ENCODE data around the gene MRPL2. TPM values are rescaled to one million over a fixed set of nuclear protein-coding genes. Genes with fewer than 3 reads are reported as not detected.

MRPL2 gene
- total and polyA plus RNA-seq, 2 donors (not counting 1 experiment from before 2014, with no cell fraction given) = 45.6 to 52.8 TPM

DNA sequence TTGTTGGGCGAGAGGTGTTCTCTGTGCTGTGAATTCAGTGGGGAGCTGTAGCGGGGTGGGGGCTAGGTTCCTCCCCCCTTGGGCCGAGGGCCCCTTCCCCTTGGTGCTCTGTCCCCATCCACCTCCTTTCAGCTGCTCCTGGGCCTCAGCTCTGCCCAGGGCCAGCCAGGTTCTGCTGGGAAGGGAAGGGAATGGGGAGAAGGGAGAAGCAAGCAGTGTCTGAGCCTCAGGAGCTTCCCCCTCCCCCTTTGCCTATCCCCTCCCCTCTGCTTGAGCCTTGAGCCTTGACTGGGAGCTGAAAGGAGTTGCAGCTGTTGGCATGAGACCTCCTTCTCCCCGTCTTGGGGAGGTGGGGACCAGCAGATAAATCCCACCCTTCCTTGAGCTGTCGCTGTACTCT is 38.4 kb downstream of the MRPL2 start:
- no CpG with 5 or more reads among the region's 5 CpGs for WGBS (ENCODE audit: insufficient coverage)
- Histone ChIP-seq H3K4me1 (ENCODE audit: control insufficient read depth in 2 of 2, insufficient read depth in 2 of 2, low read length in 2 of 2) (peaks cover 3 to 25% of the 10 kb centered on the region in 2 donors), H3K9me3 (ENCODE audit: control extremely low read depth in 1 of 3, control insufficient read depth in 2 of 3, insufficient read depth in 1 of 3, low read length in 2 of 3) (no peaks in the 10 kb centered on the region), H4K20me1 (ENCODE audit: control insufficient read depth, insufficient read depth, low read length, poor library complexity, severe bottlenecking) (peaks cover 36% of the 10 kb centered on the region), H3K79me2 (ENCODE audit: control insufficient read depth, insufficient read depth, low read length) (peaks cover 42% of the 10 kb centered on the region), H3K4me3 (ENCODE audit: control extremely low read depth in 1 of 5, extremely low read depth in 1 of 5, insufficient read depth in 1 of 5, low read depth in 2 of 5, low read length in 4 of 5) (peak overlapping the region; percentile 8 to 94 (median 85)), H3K4me2 (replicated peaks; ENCODE audit: low read depth, low read length, poor library complexity, severe bottlenecking) (peak overlapping the region; percentile 93), H2AFZ (ENCODE audit: insufficient read depth, low read depth, low read length, poor library complexity, severe bottlenecking) (peak overlapping the region; percentile 95), H3K27me3 (replicated peaks in 1 of 4; ENCODE audit: control extremely low read depth in 1 of 4, control insufficient read depth in 3 of 4, insufficient read depth in 4 of 4, low read length in 3 of 4) (no peaks in the 10 kb centered on the region), H3K9ac (ENCODE audit: low read length) (peak overlapping the region; percentile 80), H3K36me3 (replicated peaks in 1 of 2; ENCODE audit: control extremely low read depth in 1 of 2, control insufficient read depth in 1 of 2, extremely low read depth in 1 of 2, insufficient read depth in 2 of 2, low read length in 1 of 2) (peaks cover 3 to 44% of the 10 kb centered on the region in 2 experiments), H3K27ac (ENCODE audit: low read length in 2 of 2) (peak overlapping the region; percentile 25 to 72)
- CTCF ChIA-PET = interaction anchor here (0.8 to 1.2 kb wide), 3 partner anchors 11 to 121 kb away, joined by 3 to 6 read pairs (median 4); no protein-coding TSS in a partner anchor
- Mint-ChIP-seq H3K27ac (no peak overlapping the region), H3K27me3 (no peaks in the 10 kb centered on the region), H3K9me3 (ENCODE audit: insufficient read depth) (no peaks in the 10 kb centered on the region), H3K4me1 (peaks cover 31% of the 10 kb centered on the region), H3K4me3 (peak overlapping the region; percentile 60)
- TF ChIP-seq EZH2 (IDR thresholded peaks at IDR 0.05; ENCODE audit: borderline replicate concordance, insufficient read depth, low read depth, low read length, poor library complexity, severe bottlenecking) = no peak
- TF ChIP-seq, protein P1, sequence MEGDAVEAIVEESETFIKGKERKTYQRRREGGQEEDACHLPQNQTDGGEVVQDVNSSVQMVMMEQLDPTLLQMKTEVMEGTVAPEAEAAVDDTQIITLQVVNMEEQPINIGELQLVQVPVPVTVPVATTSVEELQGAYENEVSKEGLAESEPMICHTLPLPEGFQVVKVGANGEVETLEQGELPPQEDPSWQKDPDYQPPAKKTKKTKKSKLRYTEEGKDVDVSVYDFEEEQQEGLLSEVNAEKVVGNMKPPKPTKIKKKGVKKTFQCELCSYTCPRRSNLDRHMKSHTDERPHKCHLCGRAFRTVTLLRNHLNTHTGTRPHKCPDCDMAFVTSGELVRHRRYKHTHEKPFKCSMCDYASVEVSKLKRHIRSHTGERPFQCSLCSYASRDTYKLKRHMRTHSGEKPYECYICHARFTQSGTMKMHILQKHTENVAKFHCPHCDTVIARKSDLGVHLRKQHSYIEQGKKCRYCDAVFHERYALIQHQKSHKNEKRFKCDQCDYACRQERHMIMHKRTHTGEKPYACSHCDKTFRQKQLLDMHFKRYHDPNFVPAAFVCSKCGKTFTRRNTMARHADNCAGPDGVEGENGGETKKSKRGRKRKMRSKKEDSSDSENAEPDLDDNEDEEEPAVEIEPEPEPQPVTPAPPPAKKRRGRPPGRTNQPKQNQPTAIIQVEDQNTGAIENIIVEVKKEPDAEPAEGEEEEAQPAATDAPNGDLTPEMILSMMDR (IDR thresholded peaks at IDR 0.05) = no peak
- no peak for DNase-seq
- no peak for ATAC-seq (ENCODE audit: low read depth)
- POLR2A ChIA-PET = interaction anchor here (0.9 to 2.0 kb wide), 6 partner anchors 13 to 274 kb away, joined by 3 to 12 read pairs (median 4); partner anchors contain the start of genes CNPY3, CUL7, CUL9 and PEX6
- intact Hi-C loops (cut with micrococcal nuclease) = loop anchor here (1.0 kb wide), 1 partner anchor 8 kb away; the partner anchor contains the start of gene MEA1

DNA sequence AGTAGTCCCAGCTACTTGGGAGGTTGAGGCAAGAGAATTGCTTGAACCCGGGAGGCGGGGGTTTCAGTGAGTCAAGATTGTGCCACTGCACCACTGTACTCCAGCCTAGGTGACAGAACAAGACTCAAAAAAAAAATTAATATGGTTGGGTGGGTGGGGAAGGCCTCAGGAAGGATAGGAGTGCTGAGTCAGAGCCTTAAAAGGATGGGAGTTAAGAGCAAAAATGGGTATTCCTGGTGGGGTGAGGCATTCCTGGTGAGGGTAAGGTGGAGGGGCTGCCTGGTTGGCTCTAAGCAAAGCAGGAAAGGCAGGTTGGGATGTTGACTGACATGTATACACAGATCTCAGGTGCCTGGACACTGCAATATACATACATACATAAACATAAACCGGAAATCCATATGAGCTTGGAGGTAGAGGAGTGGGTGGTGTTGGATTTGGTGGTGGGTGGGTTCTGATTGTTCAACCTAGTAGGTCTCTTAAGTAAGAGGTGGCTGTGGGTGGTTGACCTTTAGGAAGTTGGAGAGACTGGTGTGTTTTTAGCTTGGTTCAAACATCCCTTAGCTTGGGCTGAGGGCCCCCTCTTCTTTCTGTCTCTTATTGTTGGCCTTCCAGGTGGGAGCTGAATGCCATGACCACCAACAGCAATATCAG is 39.1 kb downstream of the MRPL2 start:
- intact Hi-C loops (cut with micrococcal nuclease) = no loop called here
- POLR2A ChIA-PET = interaction anchor here (1.3 to 1.6 kb wide), 2 partner anchors 34 to 162 kb away, joined by 4 to 12 read pairs; partner anchors contain the start of genes CUL7 and CUL9
- CTCF ChIA-PET = interaction anchor here (1.2 kb wide), 1 partner anchor 120 kb away, joined by 6 read pairs; no protein-coding TSS in a partner anchor
- Histone ChIP-seq H3K27ac (ENCODE audit: low read length in 2 of 2) (no peak overlapping the region), H3K9me3 (ENCODE audit: control extremely low read depth in 1 of 3, control insufficient read depth in 2 of 3, insufficient read depth in 1 of 3, low read length in 2 of 3) (no peaks in the 10 kb centered on the region), H3K9ac (ENCODE audit: low read length) (no peak overlapping the region), H3K4me1 (ENCODE audit: control insufficient read depth in 2 of 2, insufficient read depth in 2 of 2, low read length in 2 of 2) (peaks cover 5 to 29% of the 10 kb centered on the region in 2 donors), H3K4me2 (replicated peaks; ENCODE audit: low read depth, low read length, poor library complexity, severe bottlenecking) (no peak overlapping the region), H4K20me1 (ENCODE audit: control insufficient read depth, insufficient read depth, low read length, poor library complexity, severe bottlenecking) (peaks cover 39% of the 10 kb centered on the region), H3K79me2 (ENCODE audit: control insufficient read depth, insufficient read depth, low read length) (peaks cover 49% of the 10 kb centered on the region), H3K36me3 (replicated peaks in 1 of 2; ENCODE audit: control extremely low read depth in 1 of 2, control insufficient read depth in 1 of 2, extremely low read depth in 1 of 2, insufficient read depth in 2 of 2, low read length in 1 of 2) (peaks cover 3 to 40% of the 10 kb centered on the region in 2 experiments), H3K27me3 (replicated peaks in 1 of 4; ENCODE audit: control extremely low read depth in 1 of 4, control insufficient read depth in 3 of 4, insufficient read depth in 4 of 4, low read length in 3 of 4) (no peaks in the 10 kb centered on the region), H2AFZ (ENCODE audit: insufficient read depth, low read depth, low read length, poor library complexity, severe bottlenecking) (no peak overlapping the region), H3K4me3 (ENCODE audit: control extremely low read depth in 1 of 5, extremely low read depth in 1 of 5, insufficient read depth in 1 of 5, low read depth in 2 of 5, low read length in 4 of 5) (no peak overlapping the region)
- ATAC-seq (ENCODE audit: low read depth) (no peak), DNase-seq (no peak)
- TF ChIP-seq EZH2 (IDR thresholded peaks at IDR 0.05; ENCODE audit: borderline replicate concordance, insufficient read depth, low read depth, low read length, poor library complexity, severe bottlenecking) = no peak
- TF ChIP-seq, protein P1 (IDR thresholded peaks at IDR 0.05) = no peak
- H3K4me1 Mint-ChIP-seq = peaks cover 35% of the 10 kb centered on the region
- 100% methylated on average over 1 of the region's 3 CpGs for WGBS (ENCODE audit: insufficient coverage)
- H3K4me3 Mint-ChIP-seq = peak overlapping the region; percentile 60
- H3K27me3 Mint-ChIP-seq = no peaks in the 10 kb centered on the region
- H3K9me3 Mint-ChIP-seq (ENCODE audit: insufficient read depth) = no peaks in the 10 kb centered on the region
- H3K27ac Mint-ChIP-seq = peak overlapping the region; percentile 32

Data from B cell (primary cell).